Suprapubic skin (tissue), 4 donors: ENCODE measurements around the gene TARS3.

ENCODE experiments used
- POLR2A ChIP-seq, 2 donors: fragments of 450-650 bp; IDR thresholded peaks; one replicate each; pipeline ENCODE4 v1.6.1; 2017; ENCODE audit warnings: antibody characterized with exemption in 2 of 2, mild to moderate bottlenecking in 2 of 2, moderate library complexity in 2 of 2
- POLR2AphosphoS5 ChIP-seq, 3 donors: sonication (generic); formaldehyde crosslinking; IDR thresholded peaks; one replicate each; pipeline ENCODE4 v1.6.1; 2017; ENCODE audit warnings: antibody characterized with exemption in 3 of 3
- TF ChIP-seq, protein P1 (sequence below), 2 donors: fragments of 200-600 bp in 1 of 2; fragments of 450-650 bp in 1 of 2; sonication (generic) in 1 of 2; IDR thresholded peaks; one replicate each; pipeline ENCODE4 v1.5.1; 2016 to 2019; ENCODE audit warnings: antibody characterized with exemption in 2 of 2, mild to moderate bottlenecking in 1 of 2, moderate library complexity in 1 of 2

DNA sequence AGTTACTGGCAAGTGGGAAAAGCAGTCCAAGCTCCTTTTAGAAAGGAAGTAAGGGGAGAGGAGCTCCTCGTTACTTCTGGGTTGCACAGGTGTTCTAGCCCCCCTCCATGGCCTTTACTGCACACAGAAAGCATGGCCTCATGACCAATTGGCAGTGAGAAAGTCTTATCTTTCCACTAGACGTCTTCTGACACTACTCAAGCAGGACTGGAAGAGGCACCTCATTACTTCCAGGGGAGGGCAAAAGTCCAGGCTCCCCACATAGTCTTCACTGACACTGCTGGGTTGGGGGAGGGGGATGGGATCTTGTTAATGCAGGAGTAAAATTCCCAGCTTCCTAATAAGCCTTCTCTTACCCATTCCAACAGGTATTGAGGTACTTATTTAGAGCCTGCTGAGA lies 44.5 kb downstream of the TARS3 start:
- TF ChIP-seq POLR2AphosphoS5 (IDR thresholded peaks at IDR 0.05), result no peak
- TF ChIP-seq, protein P1, sequence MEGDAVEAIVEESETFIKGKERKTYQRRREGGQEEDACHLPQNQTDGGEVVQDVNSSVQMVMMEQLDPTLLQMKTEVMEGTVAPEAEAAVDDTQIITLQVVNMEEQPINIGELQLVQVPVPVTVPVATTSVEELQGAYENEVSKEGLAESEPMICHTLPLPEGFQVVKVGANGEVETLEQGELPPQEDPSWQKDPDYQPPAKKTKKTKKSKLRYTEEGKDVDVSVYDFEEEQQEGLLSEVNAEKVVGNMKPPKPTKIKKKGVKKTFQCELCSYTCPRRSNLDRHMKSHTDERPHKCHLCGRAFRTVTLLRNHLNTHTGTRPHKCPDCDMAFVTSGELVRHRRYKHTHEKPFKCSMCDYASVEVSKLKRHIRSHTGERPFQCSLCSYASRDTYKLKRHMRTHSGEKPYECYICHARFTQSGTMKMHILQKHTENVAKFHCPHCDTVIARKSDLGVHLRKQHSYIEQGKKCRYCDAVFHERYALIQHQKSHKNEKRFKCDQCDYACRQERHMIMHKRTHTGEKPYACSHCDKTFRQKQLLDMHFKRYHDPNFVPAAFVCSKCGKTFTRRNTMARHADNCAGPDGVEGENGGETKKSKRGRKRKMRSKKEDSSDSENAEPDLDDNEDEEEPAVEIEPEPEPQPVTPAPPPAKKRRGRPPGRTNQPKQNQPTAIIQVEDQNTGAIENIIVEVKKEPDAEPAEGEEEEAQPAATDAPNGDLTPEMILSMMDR (IDR thresholded peaks at IDR 0.05), result no peak
- no peak for TF ChIP-seq POLR2A (IDR thresholded peaks at IDR 0.05)
